Loucy (cell line): ENCODE measurements around the gene RNF11.

ENCODE experiments used
- H2AFZ ChIP-seq: fragments of 200-600 bp; sonication (generic); 2 replicates; pipeline ENCODE4 v1.6.0; 2016; ENCODE audit warnings: antibody characterized with exemption, mild to moderate bottlenecking, low read length, moderate library complexity
- H3F3A ChIP-seq: fragments of 200-600 bp; 2 replicates; pipeline ENCODE4 v1.6.0; 2016; ENCODE audit warnings: antibody characterized with exemption, low read depth, mild to moderate bottlenecking
- H3K27me3 ChIP-seq: fragments of 200-600 bp; sonication (generic); 2 replicates; pipeline ENCODE4 v1.6.1; 2014; ENCODE audit warnings: low read length, mild to moderate bottlenecking; ENCODE audit not compliant: insufficient read depth, poor library complexity, severe bottlenecking
- H3K36me3 ChIP-seq: fragments of 200-600 bp; sonication (generic); 2 replicates; pipeline ENCODE4 v1.6.1; 2016; ENCODE audit warnings: low read length; ENCODE audit not compliant: insufficient read depth
- H3K4me1 ChIP-seq: fragments of 200-600 bp; sonication (generic); 2 replicates; pipeline ENCODE4 v1.5.1; 2014; ENCODE audit warnings: low read length, mild to moderate bottlenecking; ENCODE audit not compliant: insufficient read depth, poor library complexity, severe bottlenecking
- H3K4me2 ChIP-seq: fragments of 200-600 bp; sonication (generic); 2 replicates; pipeline ENCODE4 v1.6.0; 2014; ENCODE audit warnings: antibody characterized with exemption, low read length, low read depth, mild to moderate bottlenecking; ENCODE audit not compliant: poor library complexity, severe bottlenecking
- H3K4me3 ChIP-seq: fragments of 200-600 bp; sonication (generic); 2 replicates; pipeline ENCODE4 v1.5.1; 2014; ENCODE audit warnings: low read length, mild to moderate bottlenecking, mixed read lengths; ENCODE audit not compliant: poor library complexity, severe bottlenecking
- H3K79me2 ChIP-seq: fragments of 200-600 bp; sonication (generic); 2 replicates; pipeline ENCODE4 v1.6.1; 2014; ENCODE audit warnings: low read length; ENCODE audit not compliant: insufficient read depth
- H3K9ac ChIP-seq: fragments of 200-600 bp; sonication (generic); 2 replicates; pipeline ENCODE4 v1.6.0; 2014; ENCODE audit warnings: mild to moderate bottlenecking, low read depth, low read length, moderate library complexity; ENCODE audit not compliant: poor library complexity, severe bottlenecking
- H3K9me2 ChIP-seq: fragments of 200-600 bp; sonication (generic); replicated peaks from 2 replicates; pipeline ENCODE4 v1.6.1; 2016; ENCODE audit warnings: low read depth, low read length, mixed read lengths
- H3K9me3 ChIP-seq: fragments of 200-600 bp; sonication (generic); 2 replicates; pipeline ENCODE4 v1.6.1; 2014; ENCODE audit warnings: mild to moderate bottlenecking, antibody characterized with exemption, low read length, low read depth; ENCODE audit not compliant: insufficient read depth
- H4K20me1 ChIP-seq: fragments of 200-600 bp; sonication (generic); 2 replicates; pipeline ENCODE4 v1.6.0; 2014; ENCODE audit warnings: antibody characterized with exemption, low read length, mild to moderate bottlenecking; ENCODE audit not compliant: insufficient read depth, poor library complexity, severe bottlenecking
- CTCF ChIP-seq: fragments of 200-600 bp; sonication (generic); conservative IDR thresholded peaks from 2 replicates; pipeline ENCODE4 v1.5.1; 2014; ENCODE audit warnings: mild to moderate bottlenecking, antibody characterized with exemption, low read length
- EZH2phosphoT487 ChIP-seq: fragments of 200-600 bp; IDR thresholded peaks from 2 replicates; pipeline ENCODE4 v1.6.1; 2018; ENCODE audit warnings: antibody characterized with exemption, mild to moderate bottlenecking, moderate library complexity, borderline replicate concordance

The RNF11 gene

GRCh38 chr1:51203121-51203873 lies 32.8 kb upstream of the RNF11 start:
- TF ChIP-seq EZH2phosphoT487, result no peak
- TF ChIP-seq CTCF, result no peak
- H3K4me3 ChIP-seq, result no peak overlapping the region
- no peaks in the 10 kb centered on the region for H3K9me2 ChIP-seq
- H3K36me3 ChIP-seq, result no peaks in the 10 kb centered on the region
- H3K79me2 ChIP-seq, result no peaks in the 10 kb centered on the region
- H3K9me3 ChIP-seq, result no peaks in the 10 kb centered on the region
- no peaks in the 10 kb centered on the region for H3F3A ChIP-seq
- H3K27me3 ChIP-seq, result no peaks in the 10 kb centered on the region
- no peak overlapping the region for H3K4me2 ChIP-seq
- no peak overlapping the region for H3K9ac ChIP-seq
- H4K20me1 ChIP-seq, result no peaks in the 10 kb centered on the region
- no peak overlapping the region for H2AFZ ChIP-seq
- peaks cover 7% of the 10 kb centered on the region for H3K4me1 ChIP-seq

DNA sequence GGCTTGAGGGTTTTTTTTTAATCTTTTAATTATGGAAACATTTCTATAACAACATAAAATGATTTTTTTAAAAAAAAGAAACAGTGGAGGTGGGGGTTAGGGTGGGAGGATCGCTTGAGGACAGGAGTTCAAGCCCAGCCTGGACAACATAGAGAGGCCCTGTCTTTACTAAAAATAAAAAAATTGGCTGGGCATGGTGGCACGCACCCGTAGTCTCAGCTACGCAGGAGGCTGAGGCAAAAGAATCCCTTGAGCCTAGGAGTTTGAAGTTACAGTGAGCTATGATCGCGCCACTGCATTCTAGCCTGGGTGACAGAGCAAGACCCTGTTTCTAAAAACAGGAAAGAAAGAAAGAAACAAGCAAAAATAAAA lies 32.2 kb upstream of the RNF11 start:
- no peak overlapping the region for H3K9ac ChIP-seq
- no peaks in the 10 kb centered on the region for H3K9me2 ChIP-seq
- TF ChIP-seq EZH2phosphoT487 (no peak), CTCF (no peak)
- no peaks in the 10 kb centered on the region for H3K27me3 ChIP-seq
- H3K79me2 ChIP-seq, result no peaks in the 10 kb centered on the region
- peaks cover 7% of the 10 kb centered on the region for H3K4me1 ChIP-seq
- no peak overlapping the region for H3K4me2 ChIP-seq
- no peak overlapping the region for H2AFZ ChIP-seq
- H4K20me1 ChIP-seq, result no peaks in the 10 kb centered on the region
- no peaks in the 10 kb centered on the region for H3K36me3 ChIP-seq
- H3K4me3 ChIP-seq, result no peak overlapping the region
- H3F3A ChIP-seq, result no peaks in the 10 kb centered on the region
- H3K9me3 ChIP-seq, result no peaks in the 10 kb centered on the region

GRCh38 chr1:51210055-51210454 lies 26.0 kb upstream of the RNF11 start:
- TF ChIP-seq CTCF, result no peak
- TF ChIP-seq EZH2phosphoT487, result no peak
- H3F3A ChIP-seq, result no peaks in the 10 kb centered on the region
- no peak overlapping the region for H3K4me2 ChIP-seq
- H3K27me3 ChIP-seq, result no peaks in the 10 kb centered on the region
- H3K79me2 ChIP-seq, result no peaks in the 10 kb centered on the region
- no peak overlapping the region for H3K4me3 ChIP-seq
- no peaks in the 10 kb centered on the region for H3K36me3 ChIP-seq
- no peaks in the 10 kb centered on the region for H3K9me2 ChIP-seq
- peaks cover 14% of the 10 kb centered on the region for H3K4me1 ChIP-seq
- H4K20me1 ChIP-seq, result no peaks in the 10 kb centered on the region
- H3K9ac ChIP-seq, result no peak overlapping the region
- no peaks in the 10 kb centered on the region for H3K9me3 ChIP-seq
- no peak overlapping the region for H2AFZ ChIP-seq
